Suppressor macrophage (primary cell): ENCODE data around the gene PHRF1.
"Not testable (repeated sequence)": the region's sequence is repeated elsewhere in the genome, so short reads cannot be mapped to it uniquely, and the experiment has no call there.

Source experiments
- DNase-seq, 4 experiments: peaks; one replicate each; pipeline ENCODE4 v3.0.0-alpha.2; 2020 to 2022

Gene PHRF1

DNA sequence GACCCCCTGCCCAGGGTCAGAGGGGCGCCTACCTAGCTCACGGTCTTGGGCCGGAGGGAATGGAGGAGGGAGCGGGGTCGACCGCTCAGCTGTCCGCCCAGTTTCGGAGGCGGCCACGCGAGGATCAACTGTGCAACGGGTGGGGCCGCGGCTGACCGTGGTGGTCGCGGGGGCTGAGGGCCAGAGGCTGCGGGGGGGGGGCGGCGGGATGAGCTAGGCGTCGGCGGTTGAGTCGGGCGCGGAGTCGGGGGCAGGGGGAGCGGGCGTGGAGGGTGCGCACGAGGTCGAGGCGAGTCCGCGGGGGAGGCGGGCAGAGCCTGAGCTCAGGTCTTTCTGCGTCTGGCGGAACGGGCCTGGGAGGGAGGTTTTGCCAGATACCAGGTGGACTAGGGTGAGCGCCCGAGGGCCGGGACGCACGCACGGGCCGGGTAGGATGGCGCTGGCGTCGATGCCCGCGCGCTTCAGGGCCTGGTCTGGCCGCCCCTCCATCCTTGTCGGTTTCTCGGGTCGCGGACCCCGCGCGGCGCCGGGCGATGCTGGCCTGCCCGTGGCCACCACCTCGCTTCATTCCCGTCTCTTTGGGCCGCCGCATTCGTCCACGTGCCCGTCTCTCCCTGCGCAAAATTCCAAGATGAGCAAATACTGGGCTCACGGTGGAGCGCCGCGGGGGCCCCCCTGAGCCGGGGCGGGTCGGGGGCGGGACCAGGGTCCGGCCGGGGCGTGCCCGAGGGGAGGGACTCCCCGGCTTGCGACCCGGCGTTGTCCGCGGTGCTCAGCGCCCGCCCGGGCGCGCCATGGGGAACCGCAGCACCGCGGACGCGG is 60.5 kb downstream of the PHRF1 start, which contains the start of gene DRD4:
DRD4 (plus strand) TSS at position 759 of the 822 bp plus-strand sequence; CDS start at position 795, 36 bp downstream.
- DNase-seq, result peak in 2 of 4 experiments; percentile 20 to 47

DNA sequence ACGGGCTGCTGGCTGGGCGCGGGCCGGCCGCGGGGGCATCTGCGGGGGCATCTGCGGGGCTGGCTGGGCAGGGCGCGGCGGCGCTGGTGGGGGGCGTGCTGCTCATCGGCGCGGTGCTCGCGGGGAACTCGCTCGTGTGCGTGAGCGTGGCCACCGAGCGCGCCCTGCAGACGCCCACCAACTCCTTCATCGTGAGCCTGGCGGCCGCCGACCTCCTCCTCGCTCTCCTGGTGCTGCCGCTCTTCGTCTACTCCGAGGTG is 61.0 kb downstream of the PHRF1 start:
- no peak for DNase-seq

DNA sequence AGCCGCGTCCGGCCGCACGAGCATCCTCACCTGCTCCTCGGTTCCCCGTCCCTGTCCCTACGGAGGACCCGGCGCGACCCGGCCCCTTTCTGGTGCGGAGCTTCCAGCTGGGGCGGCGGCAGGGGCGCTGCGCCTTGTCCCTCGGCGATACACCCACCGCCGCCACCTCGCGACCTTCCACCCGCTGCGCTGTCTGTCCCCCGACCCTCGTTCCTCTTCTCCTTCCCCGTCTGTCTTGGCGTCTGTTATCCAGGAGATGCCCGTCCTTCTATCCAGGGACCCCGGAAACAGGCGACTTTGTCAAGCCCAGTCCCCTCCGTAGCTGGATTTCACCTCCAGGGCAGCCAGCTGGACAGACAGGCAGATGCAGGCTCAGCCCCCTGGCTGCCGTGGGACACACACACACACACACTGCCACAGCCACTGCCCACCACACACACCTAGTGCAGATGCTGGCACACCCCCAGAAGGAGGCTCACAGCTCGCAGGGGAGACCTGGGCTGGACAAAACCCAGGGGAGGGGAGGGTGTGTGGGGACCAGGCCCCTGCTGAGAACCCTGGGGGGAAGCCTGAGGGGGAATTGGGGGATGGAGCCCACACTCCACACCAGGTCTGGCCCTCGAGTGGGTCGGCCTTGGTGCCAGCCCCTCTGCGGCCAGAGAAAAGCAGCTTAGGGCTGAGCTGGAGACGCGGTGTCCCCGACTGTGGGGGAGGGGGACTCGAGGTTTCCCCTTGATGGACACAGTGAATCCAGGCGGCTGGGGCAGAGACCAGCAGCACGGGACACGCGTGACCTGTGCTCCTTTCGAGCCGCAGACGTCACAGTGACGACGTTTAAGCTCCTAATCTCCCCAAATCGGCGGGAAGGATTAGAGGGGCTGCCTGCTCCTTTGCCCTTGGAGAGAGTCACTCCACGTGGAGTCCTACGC is 61.6 kb downstream of the PHRF1 start:
- DNase-seq, result no peak

- DNase-seq, result no peak
Measured at GRCh38 chr11:638631-639331, 62.5 kb downstream of the PHRF1 start.

- peak in 2 of 4 experiments; percentile 22 to 38 for DNase-seq
Measured at GRCh38 chr11:639332-639955, 63.2 kb downstream of the PHRF1 start.

- peak; percentile 54 to 72 (median 64) for DNase-seq
Measured at GRCh38 chr11:640021-640706, 63.9 kb downstream of the PHRF1 start.

- DNase-seq, result no peak
Measured at GRCh38 chr11:641806-642370, 65.6 kb downstream of the PHRF1 start.

DNA sequence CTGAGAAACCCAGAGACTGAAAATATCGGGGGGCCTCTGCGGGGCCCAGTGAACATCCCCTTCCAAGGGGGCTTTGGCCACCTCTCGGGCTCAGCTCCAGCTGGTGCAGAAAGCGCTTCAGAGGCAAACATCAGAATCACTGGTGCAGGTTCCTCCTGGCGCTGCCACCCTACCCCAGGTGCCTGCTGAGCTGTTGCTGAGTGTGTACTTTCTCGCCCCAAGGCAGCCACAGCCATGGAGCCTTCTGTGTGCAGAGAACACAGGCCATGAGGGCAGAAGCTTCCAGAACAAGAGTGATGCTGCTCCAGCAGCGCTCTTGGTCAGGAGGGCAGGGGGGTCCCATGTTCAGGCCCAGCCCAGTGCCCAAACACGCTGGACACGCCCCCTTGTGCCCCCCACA is 67.1 kb downstream of the PHRF1 start:
- no peak for DNase-seq

GRCh38 chr11:643849-644738 is 67.8 kb downstream of the PHRF1 start:
- DNase-seq, result no peak

GRCh38 chr11:645536-645935 is 69.3 kb downstream of the PHRF1 start:
- no peak for DNase-seq

DNA sequence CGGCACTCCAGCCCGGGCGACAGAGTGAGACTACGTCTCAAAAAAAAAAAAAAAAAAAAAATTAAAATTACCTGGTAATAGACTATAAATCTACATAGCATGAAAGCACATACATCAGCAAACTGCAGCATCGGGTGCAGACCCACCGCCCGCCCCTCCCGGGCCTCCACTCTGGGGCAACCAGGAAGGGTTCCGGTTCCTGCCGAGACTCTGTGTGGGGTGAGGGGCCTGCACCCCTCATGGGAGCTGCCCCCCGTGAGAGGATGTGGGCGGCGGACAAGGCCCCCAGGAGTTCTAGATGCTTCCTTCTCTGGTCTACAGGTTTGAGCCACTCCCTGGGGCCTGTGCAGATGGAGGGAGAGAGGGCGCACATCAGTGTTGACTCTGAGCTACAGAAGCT is 69.9 kb downstream of the PHRF1 start:
- no peak for DNase-seq

- not testable (repeated sequence) for DNase-seq
Measured at GRCh38 chr11:647672-648158, 71.4 kb downstream of the PHRF1 start.

- DNase-seq, result no peak
Measured at GRCh38 chr11:650482-650881, 74.2 kb downstream of the PHRF1 start.

- DNase-seq, result peak; percentile 38 to 73 (median 56)
Measured at GRCh38 chr11:653136-653535, 76.9 kb downstream of the PHRF1 start.

- DNase-seq, result no peak
Measured at GRCh38 chr11:653837-654236, 77.6 kb downstream of the PHRF1 start.

DNA sequence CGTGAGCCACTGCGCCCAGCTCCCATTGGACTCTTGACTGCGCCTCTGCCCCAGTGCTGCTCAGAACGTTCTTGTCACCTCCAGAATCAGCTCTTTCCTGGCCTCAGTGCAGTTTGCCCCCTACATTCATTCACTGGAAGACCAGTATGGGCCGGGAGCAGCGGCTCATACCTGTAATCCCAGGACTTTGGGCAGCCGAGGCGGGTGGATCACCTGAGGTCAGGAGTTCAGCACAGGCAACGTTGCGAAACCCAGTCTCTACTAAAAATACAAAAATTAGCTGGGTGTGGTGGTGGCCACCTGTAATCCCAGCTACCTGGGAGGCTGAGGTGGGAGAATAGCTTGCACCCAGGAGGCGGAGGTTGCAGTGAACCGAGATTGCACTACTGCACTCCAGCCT is 78.2 kb downstream of the PHRF1 start:
- DNase-seq, result not testable (repeated sequence)

DNA sequence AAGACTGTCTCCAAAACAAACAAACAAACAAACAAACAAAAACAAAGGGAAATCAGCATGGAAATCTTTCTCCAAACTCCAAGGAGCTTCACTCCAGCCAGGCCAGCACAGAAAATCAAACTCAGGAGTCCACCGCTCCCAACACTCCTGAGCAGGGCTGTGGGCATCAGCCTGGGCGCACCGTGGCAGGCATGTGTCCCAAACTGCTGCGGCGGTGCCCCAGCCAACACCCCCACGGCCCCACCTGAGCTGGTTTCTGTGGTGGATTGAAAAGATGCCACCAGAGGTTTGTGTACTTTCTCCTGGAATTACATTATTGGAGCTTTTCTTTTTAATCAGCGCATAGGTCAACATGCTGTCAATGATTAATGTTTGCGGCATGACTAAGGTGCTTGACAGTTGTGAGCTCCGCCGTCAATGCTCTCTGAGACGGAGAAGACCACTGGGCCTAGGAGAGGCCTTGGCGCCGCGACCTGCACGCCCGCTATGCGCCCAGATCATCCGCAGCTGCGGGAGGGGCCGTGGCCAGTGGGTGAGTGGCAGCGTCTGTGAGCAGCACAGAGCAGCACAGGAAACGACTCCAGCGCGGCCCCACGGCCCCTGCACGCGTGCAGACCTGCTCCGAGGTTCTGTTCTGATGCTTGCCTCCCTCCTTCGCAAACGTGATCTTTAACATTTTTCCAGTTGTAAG is 78.9 kb downstream of the PHRF1 start:
- DNase-seq, result no peak

DNA sequence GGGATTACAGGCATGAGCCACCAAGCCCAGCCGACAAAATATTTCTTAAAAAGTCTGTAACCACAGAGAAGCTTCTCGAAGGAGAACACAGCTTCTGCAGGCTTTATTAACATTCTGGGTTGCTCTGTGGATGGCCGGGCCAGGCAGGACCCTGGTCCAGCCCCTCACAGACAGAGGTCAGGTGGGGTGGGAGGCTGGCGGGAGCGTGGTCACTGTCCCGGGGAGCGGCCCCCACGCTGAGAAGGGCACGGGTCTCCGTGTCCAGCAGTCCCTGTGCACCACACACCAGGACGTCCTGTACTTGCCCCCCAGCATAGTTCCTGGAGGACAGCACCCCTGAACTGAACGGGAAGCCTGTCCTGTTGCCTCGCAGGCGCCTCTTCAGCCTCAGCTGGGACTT is 80.2 kb downstream of the PHRF1 start:
- no peak for DNase-seq

- no peak for DNase-seq
Measured at GRCh38 chr11:656866-657265, 80.6 kb downstream of the PHRF1 start.

- no peak for DNase-seq
Measured at GRCh38 chr11:657691-658126, 81.4 kb downstream of the PHRF1 start.
